HepG2 (cell line): Measurements from ENCODE around the gene ANTKMT. TPM values are rescaled to one million over a fixed set of nuclear protein-coding genes. Genes with fewer than 3 reads are reported as not detected.

Source experiments
- FLYWCH1 ChIP-seq: sonication (generic); formaldehyde crosslinking; IDR thresholded peaks from 2 replicates; pipeline ENCODE4 v1.8.1; 2023; ENCODE audit warnings: mild to moderate bottlenecking, missing genetic modification reagents
- RAD21 ChIP-seq: fragments of 450-650 bp; formaldehyde crosslinking; IDR thresholded peaks from 2 replicates; pipeline ENCODE4 v1.5.0; 2020; ENCODE audit warnings: mild to moderate bottlenecking
- TAF15 ChIP-seq: fragments of 200-400 bp; formaldehyde crosslinking; IDR thresholded peaks from one replicate; pipeline ENCODE4 v1.6.1; 2018; ENCODE audit warnings: mild to moderate bottlenecking, low read depth, low read length; ENCODE audit not compliant: poor library complexity, severe bottlenecking
- TBX2 ChIP-seq: sonication (generic); formaldehyde crosslinking; IDR thresholded peaks from 2 replicates; pipeline ENCODE4 v1.5.0; 2020; ENCODE audit warnings: missing genetic modification reagents, mild to moderate bottlenecking, borderline replicate concordance
- ZNF570 ChIP-seq: sonication (generic); formaldehyde crosslinking; IDR thresholded peaks from 2 replicates; pipeline ENCODE4 v1.4.0; 2020; ENCODE audit warnings: mild to moderate bottlenecking, missing genetic modification reagents, borderline replicate concordance
- polyA plus RNA-seq, 8 experiments: library from polyadenylated mRNA; depleted of rRNA in 3 of 8; stranded (reverse) in 7 of 8; unstranded in 1 of 8; fragments of >200 nt; fragmentation: Illumina TruSeq in 4 of 8; extraction: Trizol in 4 of 8; gene quantifications; 2 replicates each; pipeline versions ENCODE4 v1.2.1 to v1.2.3, GENCODE V29; 2011 to 2016; ENCODE audit warnings: low read depth in 4 of 8, missing spikeins in 1 of 8, mixed read lengths in 1 of 8; ENCODE audit not compliant: insufficient read depth in 1 of 8
- total RNA-seq, 5 experiments: library from RNA; depleted of rRNA; stranded (reverse); fragments of >200 nt; fragmentation: Illumina TruSeq; extraction: Trizol; gene quantifications; 2 replicates each; pipeline ENCODE4 v1.2.3, GENCODE V29; 2016; ENCODE audit warnings: low read depth in 1 of 5
- TF ChIP-seq, protein P1 (sequence below), 2 experiments: fragments of 450-650 bp in 1 of 2; sonication (generic) in 1 of 2; formaldehyde crosslinking in 1 of 2; IDR thresholded peaks; 2 replicates each; pipeline versions ENCODE4 v1.6.1 to v1.8.0; 2016 to 2022; ENCODE audit warnings: antibody characterized with exemption in 1 of 2, mild to moderate bottlenecking in 1 of 2, missing genetic modification reagents in 1 of 2
- TF ChIP-seq, protein P2 (sequence below): sonication (generic); formaldehyde crosslinking; IDR thresholded peaks from 2 replicates; pipeline ENCODE4 v1.8.1; 2023; ENCODE audit warnings: mild to moderate bottlenecking, missing genetic modification reagents

Gene ANTKMT
- total and polyA plus RNA-seq, 2 of the 13 experiments (the other 11 are each of a cell fraction or from before 2014, with no cell fraction given) = 7.5 to 47.8 TPM

DNA sequence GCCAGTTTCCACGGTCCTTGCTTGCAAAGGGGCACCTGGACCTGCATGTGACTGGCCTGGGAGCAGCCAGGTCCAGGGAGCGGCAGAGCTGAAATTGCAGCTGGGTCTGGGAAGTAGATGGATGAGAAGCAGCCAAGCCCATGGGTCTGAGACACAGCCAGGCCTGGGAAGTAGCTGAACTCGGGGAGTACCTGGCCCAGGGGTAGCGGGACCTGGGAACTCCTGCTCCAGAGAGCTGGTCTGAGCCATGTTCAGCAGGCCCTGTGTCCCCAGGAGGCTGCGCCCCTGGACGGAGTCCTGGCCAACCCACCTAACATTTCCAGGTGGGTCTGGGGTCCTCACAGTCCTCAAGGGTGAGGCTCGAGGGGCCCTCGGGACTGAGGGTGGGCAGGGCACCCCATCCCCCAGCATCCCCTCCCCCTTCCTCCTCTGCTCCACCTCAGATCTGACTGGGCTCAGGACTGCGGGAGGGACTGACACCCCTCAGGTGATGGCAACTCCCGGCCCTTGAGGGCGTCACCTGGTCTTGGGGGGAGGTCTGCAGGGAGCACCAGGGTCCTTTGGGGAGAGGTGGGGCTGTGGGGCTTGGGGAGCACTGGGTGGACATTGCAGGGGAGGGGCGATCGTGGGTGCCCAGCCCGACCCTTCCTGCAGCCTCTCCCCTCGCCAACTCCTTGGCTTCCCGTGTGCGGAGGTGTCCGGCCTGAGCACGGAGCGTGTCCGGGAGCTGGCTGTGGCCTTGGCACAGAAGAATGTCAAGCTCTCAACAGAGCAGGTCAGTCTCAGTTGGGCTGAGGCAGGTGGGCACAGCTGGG lies 42.6 kb downstream of the ANTKMT start (continued):
- no peak for TF ChIP-seq FLYWCH1 (CRISPR knock-in tag)
- TF ChIP-seq, protein P1, sequence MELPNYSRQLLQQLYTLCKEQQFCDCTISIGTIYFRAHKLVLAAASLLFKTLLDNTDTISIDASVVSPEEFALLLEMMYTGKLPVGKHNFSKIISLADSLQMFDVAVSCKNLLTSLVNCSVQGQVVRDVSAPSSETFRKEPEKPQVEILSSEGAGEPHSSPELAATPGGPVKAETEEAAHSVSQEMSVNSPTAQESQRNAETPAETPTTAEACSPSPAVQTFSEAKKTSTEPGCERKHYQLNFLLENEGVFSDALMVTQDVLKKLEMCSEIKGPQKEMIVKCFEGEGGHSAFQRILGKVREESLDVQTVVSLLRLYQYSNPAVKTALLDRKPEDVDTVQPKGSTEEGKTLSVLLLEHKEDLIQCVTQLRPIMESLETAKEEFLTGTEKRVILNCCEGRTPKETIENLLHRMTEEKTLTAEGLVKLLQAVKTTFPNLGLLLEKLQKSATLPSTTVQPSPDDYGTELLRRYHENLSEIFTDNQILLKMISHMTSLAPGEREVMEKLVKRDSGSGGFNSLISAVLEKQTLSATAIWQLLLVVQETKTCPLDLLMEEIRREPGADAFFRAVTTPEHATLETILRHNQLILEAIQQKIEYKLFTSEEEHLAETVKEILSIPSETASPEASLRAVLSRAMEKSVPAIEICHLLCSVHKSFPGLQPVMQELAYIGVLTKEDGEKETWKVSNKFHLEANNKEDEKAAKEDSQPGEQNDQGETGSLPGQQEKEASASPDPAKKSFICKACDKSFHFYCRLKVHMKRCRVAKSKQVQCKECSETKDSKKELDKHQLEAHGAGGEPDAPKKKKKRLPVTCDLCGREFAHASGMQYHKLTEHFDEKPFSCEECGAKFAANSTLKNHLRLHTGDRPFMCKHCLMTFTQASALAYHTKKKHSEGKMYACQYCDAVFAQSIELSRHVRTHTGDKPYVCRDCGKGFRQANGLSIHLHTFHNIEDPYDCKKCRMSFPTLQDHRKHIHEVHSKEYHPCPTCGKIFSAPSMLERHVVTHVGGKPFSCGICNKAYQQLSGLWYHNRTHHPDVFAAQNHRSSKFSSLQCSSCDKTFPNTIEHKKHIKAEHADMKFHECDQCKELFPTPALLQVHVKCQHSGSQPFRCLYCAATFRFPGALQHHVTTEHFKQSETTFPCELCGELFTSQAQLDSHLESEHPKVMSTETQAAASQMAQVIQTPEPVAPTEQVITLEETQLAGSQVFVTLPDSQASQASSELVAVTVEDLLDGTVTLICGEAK (IDR thresholded peaks at IDR 0.05) = no peak
- TF ChIP-seq, protein P1 (CRISPR knock-in tag; IDR thresholded peaks at IDR 0.05) = no peak
- no peak for TF ChIP-seq TAF15
- no peak for TF ChIP-seq TBX2
- TF ChIP-seq, protein P2, sequence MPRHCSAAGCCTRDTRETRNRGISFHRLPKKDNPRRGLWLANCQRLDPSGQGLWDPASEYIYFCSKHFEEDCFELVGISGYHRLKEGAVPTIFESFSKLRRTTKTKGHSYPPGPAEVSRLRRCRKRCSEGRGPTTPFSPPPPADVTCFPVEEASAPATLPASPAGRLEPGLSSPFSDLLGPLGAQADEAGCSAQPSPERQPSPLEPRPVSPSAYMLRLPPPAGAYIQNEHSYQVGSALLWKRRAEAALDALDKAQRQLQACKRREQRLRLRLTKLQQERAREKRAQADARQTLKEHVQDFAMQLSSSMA (CRISPR knock-in tag) = no peak
- no peak for TF ChIP-seq RAD21 (CRISPR knock-in tag)
- no peak for TF ChIP-seq ZNF570 (CRISPR knock-in tag)
